HAP-1 (cell line): Measurements from ENCODE around the gene STX3.
"Not testable (repeated sequence)": the region's sequence is repeated elsewhere in the genome, so short reads cannot be mapped to it uniquely, and the experiment has no call there.

Experiments
- DNase-seq, 2 experiments: peaks; one replicate each; pipeline ENCODE4 v3.0.0-alpha.2; 2016 to 2020; ENCODE audit warnings: low spot score in 2 of 2
- H3K27me3 ChIP-seq: fragments of 250-450 bp; sonication (Bioruptor Pico); 2 replicates; pipeline ENCODE4 v1.5.1; 2020; ENCODE audit warnings: low read depth, mild to moderate bottlenecking, moderate library complexity
- H3K36me3 ChIP-seq: fragments of 250-450 bp; sonication (Bioruptor Pico); replicated peaks from 2 replicates; pipeline ENCODE4 v1.5.1; 2020; ENCODE audit warnings: mild to moderate bottlenecking
- H3K4me1 ChIP-seq: fragments of 250-450 bp; sonication (Bioruptor Pico); 2 replicates; pipeline ENCODE4 v1.5.1; 2020; ENCODE audit warnings: mild to moderate bottlenecking
- H3K4me3 ChIP-seq: fragments of 250-450 bp; sonication (Bioruptor Pico); 2 replicates; pipeline ENCODE4 v1.5.1; 2020; ENCODE audit warnings: mild to moderate bottlenecking, moderate library complexity
- H3K9me3 ChIP-seq: fragments of 250-450 bp; sonication (Bioruptor Pico); 2 replicates; pipeline ENCODE4 v1.5.1; 2020; ENCODE audit warnings: mild to moderate bottlenecking, moderate library complexity
- in situ Hi-C: fragments of 300-500 bp; cut with MboI; formaldehyde crosslinking; loops from 3 replicates; pipeline ENCODE4 v1.14.3; 2020; ENCODE audit warnings: low sequenced_read_pairs, inconsistent platforms, mixed read lengths

STX3 gene

DNA sequence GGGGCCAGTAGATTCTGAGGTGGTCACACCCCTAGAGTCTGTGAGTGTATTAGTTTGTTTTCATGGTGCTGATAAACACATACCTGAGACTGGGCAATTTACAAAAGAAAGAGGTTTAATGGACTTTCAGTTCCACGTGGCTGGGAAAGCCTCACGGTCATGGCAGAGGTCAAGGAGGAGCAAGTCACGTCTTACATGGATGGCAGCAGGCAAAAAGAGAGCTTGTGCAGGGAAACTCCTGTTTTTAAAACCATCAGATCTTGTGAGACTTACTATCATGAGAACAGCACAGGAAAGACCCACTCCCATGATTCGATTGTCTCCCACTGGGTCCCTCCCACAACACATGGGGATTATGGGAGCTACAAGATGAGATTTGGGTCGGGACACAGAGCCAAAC lies 29.3 kb downstream of the STX3 start:
- H3K9me3 ChIP-seq, in situ Hi-C loops, DNase-seq, H3K27me3 ChIP-seq, H3K4me3 ChIP-seq, H3K4me1 ChIP-seq: not testable (repeated sequence)
- H3K36me3 ChIP-seq: peaks cover 18% of the 10 kb centered on the region

DNA sequence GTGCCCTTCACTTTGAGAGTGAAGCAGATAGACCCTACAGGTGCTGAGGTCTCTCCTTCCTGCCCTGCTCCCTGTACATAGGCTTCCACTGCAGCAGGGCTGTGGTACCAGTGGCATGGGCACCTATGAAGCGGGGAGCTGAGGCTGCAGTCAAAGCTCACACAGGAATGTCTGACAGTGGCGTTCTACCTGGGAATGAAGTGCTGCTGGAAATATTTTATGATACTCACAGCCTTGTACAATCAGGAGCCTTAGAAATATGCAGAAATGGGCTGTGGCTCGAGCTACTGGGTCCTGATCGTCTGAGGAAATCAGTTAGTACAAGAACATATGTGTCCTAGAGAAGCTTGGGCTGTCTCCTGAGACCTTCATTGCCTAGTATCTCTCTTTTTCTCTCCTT lies 30.6 kb downstream of the STX3 start:
- in situ Hi-C loops: no loop called here
- H3K27me3 ChIP-seq: no peaks in the 10 kb centered on the region
- H3K9me3 ChIP-seq: no peaks in the 10 kb centered on the region
- H3K4me3 ChIP-seq: no peak overlapping the region
- DNase-seq: no peak
- peaks cover 22% of the 10 kb centered on the region for H3K36me3 ChIP-seq
- no peaks in the 10 kb centered on the region for H3K4me1 ChIP-seq

DNA sequence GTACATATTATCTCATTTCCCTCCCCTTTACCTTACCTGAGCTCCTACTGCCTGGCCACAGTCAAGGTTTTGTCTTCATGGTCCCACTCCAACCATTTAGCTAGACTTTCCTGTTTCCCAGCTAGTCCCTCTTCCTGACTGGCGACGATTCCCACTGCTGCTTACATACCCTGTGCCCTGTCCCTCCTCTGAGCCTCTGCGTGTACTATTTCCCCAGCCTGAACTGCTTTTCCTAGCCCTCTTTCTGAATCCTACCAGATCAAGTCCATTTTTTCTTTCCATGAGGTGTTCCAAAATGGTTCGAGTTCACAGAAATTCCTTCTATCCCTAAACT lies 32.0 kb downstream of the STX3 start:
- no peak for DNase-seq
- in situ Hi-C loops: no loop called here
- no peaks in the 10 kb centered on the region for H3K27me3 ChIP-seq
- H3K4me1 ChIP-seq: no peaks in the 10 kb centered on the region
- no peaks in the 10 kb centered on the region for H3K9me3 ChIP-seq
- peaks cover 19% of the 10 kb centered on the region for H3K36me3 ChIP-seq
- H3K4me3 ChIP-seq: no peak overlapping the region

DNA sequence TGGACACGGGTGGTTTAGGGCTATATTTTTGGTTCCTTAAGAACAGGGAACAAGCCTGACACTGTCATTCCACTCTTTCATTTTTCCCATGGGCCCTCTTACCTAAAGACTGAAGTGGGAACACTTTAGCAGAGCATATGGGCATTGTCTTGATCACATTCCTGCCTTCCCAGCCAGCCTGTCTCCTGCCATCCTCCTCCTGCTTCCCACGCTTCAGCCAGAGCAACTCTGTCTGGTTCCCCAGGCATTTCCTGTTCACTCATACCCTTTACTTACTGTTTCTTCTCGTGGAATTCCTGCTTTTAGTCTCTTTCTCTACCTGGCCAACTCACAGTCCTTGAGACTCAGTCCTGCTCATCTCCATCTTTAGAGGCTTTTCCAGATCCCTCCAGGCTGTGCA lies 32.6 kb downstream of the STX3 start:
- Histone ChIP-seq H3K4me3 (no peak overlapping the region), H3K9me3 (no peaks in the 10 kb centered on the region), H3K36me3 (peaks cover 22% of the 10 kb centered on the region), H3K27me3 (no peaks in the 10 kb centered on the region), H3K4me1 (no peaks in the 10 kb centered on the region)
- DNase-seq: no peak
- in situ Hi-C loops: no loop called here

DNA sequence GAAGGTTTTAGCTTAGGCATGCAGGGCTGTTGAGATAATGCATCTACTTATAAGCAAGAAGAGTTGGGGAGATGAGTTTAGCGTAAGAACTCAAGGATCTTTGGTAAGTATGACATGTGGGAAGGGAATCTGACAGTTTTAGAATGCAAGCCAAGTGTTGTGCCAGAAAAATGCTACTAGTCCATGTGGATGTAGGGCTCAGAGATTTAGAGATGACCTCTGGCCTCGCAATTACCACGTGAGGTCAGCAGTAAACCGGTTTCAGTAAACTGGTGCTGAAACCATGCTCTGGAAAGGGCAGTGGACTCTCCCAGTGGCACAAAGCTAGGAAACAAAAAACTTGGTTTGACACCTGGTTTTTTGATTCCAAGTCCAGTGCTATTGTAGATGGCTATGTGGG lies 36.5 kb downstream of the STX3 start:
- peaks cover 50% of the 10 kb centered on the region for H3K36me3 ChIP-seq
- no peak for DNase-seq
- no peaks in the 10 kb centered on the region for H3K27me3 ChIP-seq
- H3K4me3 ChIP-seq: no peak overlapping the region
- H3K4me1 ChIP-seq: no peaks in the 10 kb centered on the region
- H3K9me3 ChIP-seq: no peaks in the 10 kb centered on the region
- in situ Hi-C loops: no loop called here

DNA sequence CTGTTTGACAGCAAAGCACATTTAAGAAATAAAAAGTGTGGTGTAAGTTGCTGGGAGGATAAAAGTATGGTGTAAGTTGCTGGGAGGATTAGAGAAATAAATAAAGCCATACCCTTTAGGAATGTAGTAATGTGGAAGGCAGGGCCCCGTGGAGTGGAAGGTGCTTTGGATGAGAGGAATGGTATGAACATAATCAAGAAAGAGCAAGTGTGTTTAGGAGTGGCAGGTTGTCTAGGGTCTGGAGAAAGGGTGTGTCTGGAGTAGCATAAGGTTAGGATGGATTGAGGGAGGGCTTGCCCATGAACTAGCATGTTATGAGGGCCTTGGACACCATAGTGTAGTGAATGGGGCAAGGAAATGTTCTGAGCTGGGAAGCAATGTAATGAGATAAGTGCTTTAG lies 37.3 kb downstream of the STX3 start:
- in situ Hi-C loops: no loop called here
- Histone ChIP-seq H3K4me1 (no peaks in the 10 kb centered on the region), H3K4me3 (no peak overlapping the region), H3K9me3 (no peaks in the 10 kb centered on the region), H3K27me3 (no peaks in the 10 kb centered on the region), H3K36me3 (peaks cover 57% of the 10 kb centered on the region)
- no peak for DNase-seq

GRCh38 chr11:59794417-59794816 lies 39.2 kb downstream of the STX3 start:
- no peaks in the 10 kb centered on the region for H3K27me3 ChIP-seq
- H3K4me1 ChIP-seq: no peaks in the 10 kb centered on the region
- in situ Hi-C loops: no loop called here
- no peaks in the 10 kb centered on the region for H3K9me3 ChIP-seq
- H3K4me3 ChIP-seq: no peak overlapping the region
- H3K36me3 ChIP-seq: peaks cover 56% of the 10 kb centered on the region
- no peak for DNase-seq

GRCh38 chr11:59800390-59801025 lies 45.3 kb downstream of the STX3 start:
- DNase-seq: no peak
- no peak overlapping the region for H3K4me3 ChIP-seq
- H3K27me3 ChIP-seq: no peaks in the 10 kb centered on the region
- no peaks in the 10 kb centered on the region for H3K9me3 ChIP-seq
- H3K4me1 ChIP-seq: no peaks in the 10 kb centered on the region
- in situ Hi-C loops: loop anchor here (10.0 kb wide), 1 partner anchor 46 kb away; the partner anchor contains the start of gene STX3
- H3K36me3 ChIP-seq: peaks cover 48% of the 10 kb centered on the region

DNA sequence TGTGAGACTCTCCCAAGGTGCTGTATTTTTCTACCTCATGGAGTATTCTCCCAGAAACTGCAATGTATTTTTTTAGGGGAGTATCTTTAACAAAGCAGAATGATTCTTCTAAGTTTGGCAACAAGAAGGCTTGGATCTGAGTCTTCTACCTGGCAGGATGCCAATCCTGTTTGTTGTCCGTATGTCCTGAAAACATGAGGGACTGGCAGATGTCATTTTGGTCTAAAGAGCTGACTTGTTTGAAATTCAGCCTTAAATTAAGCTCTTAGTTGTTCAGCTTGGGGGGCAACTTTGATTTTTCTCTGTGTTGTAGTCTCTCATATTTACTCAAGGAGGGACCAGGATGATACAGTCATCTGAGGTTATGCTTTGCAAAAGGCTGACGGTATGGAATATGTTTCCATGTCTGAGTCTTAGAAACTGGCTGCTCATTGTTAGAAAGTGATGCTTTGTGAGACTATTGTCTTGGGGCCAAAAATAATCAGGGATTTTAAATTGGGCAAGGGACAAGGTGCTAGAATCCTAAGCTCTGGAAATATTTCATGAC lies 46.1 kb downstream of the STX3 start:
- no peaks in the 10 kb centered on the region for H3K9me3 ChIP-seq
- peaks cover 52% of the 10 kb centered on the region for H3K36me3 ChIP-seq
- DNase-seq: no peak
- no peaks in the 10 kb centered on the region for H3K4me1 ChIP-seq
- H3K27me3 ChIP-seq: no peaks in the 10 kb centered on the region
- in situ Hi-C loops: loop anchor here (10.0 kb wide), 1 partner anchor 46 kb away; the partner anchor contains the start of gene STX3
- no peak overlapping the region for H3K4me3 ChIP-seq

DNA sequence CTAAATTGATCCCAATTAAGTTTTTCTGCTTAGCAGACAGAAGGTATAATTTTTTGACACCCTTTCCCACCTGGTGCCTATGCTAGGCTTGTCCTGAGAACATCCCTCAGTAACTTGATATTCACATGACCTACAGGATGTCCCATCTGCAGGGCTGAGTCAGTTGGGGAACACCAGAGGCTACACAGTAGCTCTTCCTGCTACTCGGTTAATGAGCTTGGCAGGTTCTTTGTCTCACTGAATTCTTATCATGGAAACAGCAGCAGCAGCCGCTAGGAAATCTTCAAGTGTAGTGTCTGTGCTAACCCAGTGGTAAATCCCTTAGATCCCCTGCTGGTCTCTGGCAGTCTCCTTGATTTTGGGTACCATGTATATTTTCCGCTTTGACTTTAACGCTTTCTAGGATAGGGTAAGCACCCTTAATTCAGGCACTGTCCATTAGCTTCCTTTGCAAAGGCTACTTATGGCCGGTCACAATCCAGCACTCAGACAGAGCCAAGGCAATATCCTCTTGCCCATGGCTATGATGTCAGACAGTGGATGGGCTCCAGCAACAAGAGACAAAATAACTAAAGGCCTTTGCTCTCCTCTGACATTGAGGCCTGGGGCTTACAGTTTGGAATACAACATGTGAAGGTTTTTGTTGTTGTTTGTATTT lies 46.9 kb downstream of the STX3 start:
- Histone ChIP-seq H3K27me3 (no peaks in the 10 kb centered on the region), H3K4me3 (no peak overlapping the region), H3K36me3 (peaks cover 57% of the 10 kb centered on the region), H3K4me1 (no peaks in the 10 kb centered on the region), H3K9me3 (no peaks in the 10 kb centered on the region)
- in situ Hi-C loops: loop anchor here (10.0 kb wide), 1 partner anchor 47 kb away; the partner anchor contains the start of gene STX3
- DNase-seq: no peak

DNA sequence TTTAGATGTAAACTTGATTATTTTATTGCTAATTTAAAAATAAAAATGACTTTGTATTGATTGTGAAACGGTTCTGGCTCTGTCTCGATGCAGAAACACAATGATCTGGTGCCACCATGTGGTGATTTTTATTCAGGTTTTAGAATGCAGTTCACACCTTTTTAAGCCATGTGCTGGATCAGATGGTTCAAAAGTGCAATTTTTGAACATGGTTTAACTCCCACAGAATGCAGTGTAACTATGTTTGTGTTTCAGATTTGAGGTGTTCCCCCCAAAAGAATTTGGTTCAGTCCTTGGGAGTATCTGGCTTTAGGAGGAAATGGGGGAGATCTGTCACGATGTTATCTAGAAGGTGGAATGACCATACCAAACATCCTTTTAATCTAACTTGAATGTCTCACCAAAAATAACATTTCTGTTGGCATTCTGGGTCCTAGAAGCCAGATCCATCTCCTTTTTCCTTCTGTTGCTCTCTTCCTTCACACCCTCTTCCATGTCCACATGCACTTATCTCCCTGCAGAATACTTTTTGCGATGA lies 47.5 kb downstream of the STX3 start:
- H3K4me3 ChIP-seq: no peak overlapping the region
- DNase-seq: peak; percentile 28 to 35
- no peaks in the 10 kb centered on the region for H3K9me3 ChIP-seq
- peaks cover 58% of the 10 kb centered on the region for H3K36me3 ChIP-seq
- H3K27me3 ChIP-seq: no peaks in the 10 kb centered on the region
- in situ Hi-C loops: loop anchor here (10.0 kb wide), 1 partner anchor 48 kb away; the partner anchor contains the start of gene STX3
- H3K4me1 ChIP-seq: no peaks in the 10 kb centered on the region

DNA sequence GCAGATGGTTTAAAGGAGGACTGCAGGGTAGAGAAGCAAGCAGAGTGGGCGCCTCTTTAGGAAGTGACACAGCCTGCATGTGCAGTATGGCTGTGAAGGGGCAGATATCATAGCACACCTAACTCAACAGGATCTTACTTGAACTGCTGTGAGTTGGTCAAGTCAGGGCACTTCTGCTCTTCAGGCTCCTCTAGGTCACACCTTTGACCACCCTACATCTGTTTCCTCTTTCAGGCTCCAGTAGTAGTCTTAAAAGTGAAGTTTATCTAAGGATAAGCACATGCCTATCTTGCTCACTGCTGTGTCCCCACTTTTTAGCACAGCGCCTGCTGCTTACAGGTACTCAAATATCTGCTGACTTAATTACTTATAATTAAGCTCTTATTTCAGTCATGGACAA lies 48.9 kb downstream of the STX3 start:
- Histone ChIP-seq H3K27me3 (no peaks in the 10 kb centered on the region), H3K4me1 (peaks cover 3% of the 10 kb centered on the region; the same call in 1 of the 2 replicates), H3K4me3 (no peak overlapping the region), H3K36me3 (peaks cover 69% of the 10 kb centered on the region), H3K9me3 (no peaks in the 10 kb centered on the region)
- in situ Hi-C loops: loop anchor here (10.0 kb wide), 1 partner anchor 49 kb away; the partner anchor contains the start of gene STX3
- no peak for DNase-seq

GRCh38 chr11:59807047-59807610 lies 52.0 kb downstream of the STX3 start:
- Histone ChIP-seq H3K4me3 (no peak overlapping the region), H3K36me3 (peaks cover 66% of the 10 kb centered on the region), H3K4me1 (peaks cover 17% of the 10 kb centered on the region; the same call in 1 of the 2 replicates), H3K9me3 (no peaks in the 10 kb centered on the region), H3K27me3 (no peaks in the 10 kb centered on the region)
- in situ Hi-C loops: loop anchor here (10.0 kb wide), 1 partner anchor 52 kb away; the partner anchor contains the start of gene STX3
- no peak for DNase-seq
